HEK293 (cell line): ENCODE results near the gene PRKAG2.

Experiments
- CTCF ChIA-PET: fragments of 350-600 bp; formaldehyde crosslinking; extraction: SDS; loops from one replicate; lab custom pipeline; 2021; ENCODE audit warnings: antibody characterized with exemption; lab: Yijun Ruan, JAX
- POLR2A ChIA-PET: fragments of 300-600 bp; formaldehyde crosslinking; extraction: SDS; loops from one replicate; lab custom pipeline; 2020; ENCODE audit warnings: antibody characterized with exemption, inconsistent platforms; lab: Yijun Ruan, JAX
- H3K27ac ChIP-seq: fragments of 200-500 bp; sonication (Bioruptor generic); 2 replicates; pipeline ENCODE4 v1.5.1; 2014; ENCODE audit warnings: low read depth, low read length, control low read depth, inconsistent platforms; ENCODE audit errors: extremely low read depth
- H3K36me3 ChIP-seq, 2 experiments: fragments of 200-500 bp in 1 of 2; sonication (Bioruptor generic) in 1 of 2; 1 replicate in 1 of 2; 2 replicates in 1 of 2; pipeline ENCODE4 v1.5.1; 2014 to 2017; ENCODE audit warnings: inconsistent platforms in 2 of 2, low read length in 2 of 2; ENCODE audit not compliant: control insufficient read depth in 2 of 2, insufficient read depth in 1 of 2
- H3K4me1 ChIP-seq: fragments of 200-500 bp; sonication (Bioruptor generic); 2 replicates; pipeline ENCODE4 v1.5.1; 2014; ENCODE audit warnings: mild to moderate bottlenecking, low read length, inconsistent platforms; ENCODE audit not compliant: control insufficient read depth, insufficient read depth
- H3K4me3 ChIP-seq: 2 replicates; pipeline ENCODE4 v1.5.1; 2011; ENCODE audit warnings: low read depth, mild to moderate bottlenecking, control low read depth, low read length, moderate library complexity
- H3K9me3 ChIP-seq: fragments of 200-500 bp; sonication (Bioruptor generic); 2 replicates; pipeline ENCODE4 v1.5.1; 2014; ENCODE audit warnings: low read depth, low read length, inconsistent platforms; ENCODE audit not compliant: control insufficient read depth, insufficient read depth
- BCL6B ChIP-seq: fragments of 450-650 bp; formaldehyde crosslinking; IDR thresholded peaks from 2 replicates; pipeline ENCODE4 v1.5.1; 2017; ENCODE audit warnings: missing biosample characterization, missing genetic modification characterization
- CTCF ChIP-seq: fragments of 450-650 bp; formaldehyde crosslinking; IDR thresholded peaks from 2 replicates; pipeline ENCODE4 v1.5.1; 2016; ENCODE audit warnings: missing biosample characterization, missing genetic modification characterization
- HOXD13 ChIP-seq: sonication (generic); formaldehyde crosslinking; IDR thresholded peaks from 2 replicates; pipeline ENCODE4 v1.8.0; 2022; ENCODE audit warnings: missing genetic modification reagents, borderline replicate concordance
- MZF1 ChIP-seq: fragments of 450-650 bp; formaldehyde crosslinking; IDR thresholded peaks from 2 replicates; pipeline ENCODE4 v1.5.1; 2017; ENCODE audit warnings: missing biosample characterization, missing genetic modification characterization, borderline replicate concordance
- PRDM6 ChIP-seq: fragments of 450-650 bp; formaldehyde crosslinking; IDR thresholded peaks from 2 replicates; pipeline ENCODE4 v1.5.1; 2017; ENCODE audit warnings: missing biosample characterization, missing genetic modification characterization
- RBAK ChIP-seq: fragments of 450-650 bp; formaldehyde crosslinking; IDR thresholded peaks from 2 replicates; pipeline ENCODE4 v1.5.1; 2016; ENCODE audit warnings: missing biosample characterization, missing genetic modification characterization
- SCRT2 ChIP-seq: fragments of 450-650 bp; formaldehyde crosslinking; IDR thresholded peaks from 2 replicates; pipeline ENCODE4 v1.5.1; 2016; ENCODE audit warnings: missing biosample characterization, missing genetic modification characterization
- SP7 ChIP-seq: fragments of 450-650 bp; formaldehyde crosslinking; IDR thresholded peaks from 2 replicates; pipeline ENCODE4 v1.5.1; 2016; ENCODE audit warnings: missing biosample characterization, missing genetic modification characterization
- ZBTB44 ChIP-seq: fragments of 450-650 bp; IDR thresholded peaks from 2 replicates; pipeline ENCODE4 v1.5.1; 2018; ENCODE audit warnings: missing biosample characterization, mild to moderate bottlenecking, missing genetic modification characterization
- ZFP3 ChIP-seq: fragments of 450-650 bp; formaldehyde crosslinking; IDR thresholded peaks from 2 replicates; pipeline ENCODE4 v1.5.1; 2016; ENCODE audit warnings: low read depth, missing biosample characterization, missing genetic modification characterization
- ZFP69B ChIP-seq: fragments of 450-650 bp; formaldehyde crosslinking; IDR thresholded peaks from 2 replicates; pipeline ENCODE4 v1.5.1; 2016; ENCODE audit warnings: missing biosample characterization, missing genetic modification characterization
- ZNF10 ChIP-seq: fragments of 450-650 bp; formaldehyde crosslinking; IDR thresholded peaks from 2 replicates; pipeline ENCODE4 v1.5.1; 2017; ENCODE audit warnings: missing biosample characterization, missing genetic modification characterization
- ZNF274 ChIP-seq, 2 experiments: fragments of 200-500 bp in 1 of 2; fragments of 450-650 bp in 1 of 2; sonication (Bioruptor generic) in 1 of 2; formaldehyde crosslinking in 1 of 2; IDR thresholded peaks; 2 replicates each; pipeline versions ENCODE4 v1.5.1 to v1.6.1; 2014 to 2016; ENCODE audit warnings: borderline replicate concordance in 1 of 2, inconsistent platforms in 1 of 2, low read length in 1 of 2, missing biosample characterization in 1 of 2, missing genetic modification characterization in 1 of 2
- ZNF302 ChIP-seq: fragments of 450-650 bp; formaldehyde crosslinking; IDR thresholded peaks from 2 replicates; pipeline ENCODE4 v1.5.1; 2016; ENCODE audit warnings: missing biosample characterization, missing genetic modification characterization, low read depth
- ZNF394 ChIP-seq: fragments of 450-650 bp; formaldehyde crosslinking; IDR thresholded peaks from 2 replicates; pipeline ENCODE4 v1.5.1; 2016; ENCODE audit warnings: missing biosample characterization, missing genetic modification characterization, mild to moderate bottlenecking, moderate library complexity, borderline replicate concordance
- ZNF558 ChIP-seq: fragments of 450-650 bp; formaldehyde crosslinking; IDR thresholded peaks from 2 replicates; pipeline ENCODE4 v1.5.1; 2016; ENCODE audit warnings: missing biosample characterization, missing genetic modification characterization
- ZNF623 ChIP-seq: fragments of 450-650 bp; formaldehyde crosslinking; IDR thresholded peaks from 2 replicates; pipeline ENCODE4 v1.5.1; 2016; ENCODE audit warnings: missing biosample characterization, missing genetic modification characterization
- ZNF624 ChIP-seq: fragments of 450-650 bp; formaldehyde crosslinking; IDR thresholded peaks from 2 replicates; pipeline ENCODE4 v1.5.1; 2017; ENCODE audit warnings: missing biosample characterization, missing genetic modification characterization
- ZNF660 ChIP-seq: fragments of 450-650 bp; IDR thresholded peaks from 2 replicates; pipeline ENCODE4 v1.5.1; 2018; ENCODE audit warnings: missing biosample characterization, mild to moderate bottlenecking, missing genetic modification characterization
- ZNF837 ChIP-seq: fragments of 450-650 bp; formaldehyde crosslinking; IDR thresholded peaks from 2 replicates; pipeline ENCODE4 v1.5.1; 2016; ENCODE audit warnings: missing biosample characterization, missing genetic modification characterization
- ZSCAN4 ChIP-seq: fragments of 450-650 bp; formaldehyde crosslinking; IDR thresholded peaks from 2 replicates; pipeline ENCODE4 v1.5.1; 2017; ENCODE audit warnings: missing biosample characterization, missing genetic modification characterization

The PRKAG2 gene

GRCh38 chr7:151900986-151901621, 24.2 kb upstream of the PRKAG2 start (continued):
- TF ChIP-seq ZBTB44, result no peak
- no peak for TF ChIP-seq ZNF10
- TF ChIP-seq ZNF558 (tag by site-specific recombination), result no peak
- no peak for TF ChIP-seq ZNF624 (tag by site-specific recombination)
- no peak for TF ChIP-seq HOXD13 (CRISPR knock-in tag)

GRCh38 chr7:151900591-151900985, 23.7 kb upstream of the PRKAG2 start:
- ChIA-PET POLR2A (no interaction called here), CTCF (interaction anchor here (0.6 kb wide), 1 partner anchor 656 kb away, joined by 4 read pairs; no protein-coding TSS in a partner anchor)
- Histone ChIP-seq H3K4me3 (no peak overlapping the region), H3K4me1 (no peaks in the 10 kb centered on the region), H3K36me3 (no peaks in the 10 kb centered on the region), H3K9me3 (no peaks in the 10 kb centered on the region), H3K27ac (no peak overlapping the region)
- TF ChIP-seq ZNF837, result no peak
- TF ChIP-seq ZNF623 (tag by site-specific recombination), result no peak
- no peak for TF ChIP-seq ZNF274 (IDR thresholded peaks at IDR 0.05; ENCODE audit: low read length)
- no peak for TF ChIP-seq ZNF274 (tag by site-specific recombination; IDR thresholded peaks at IDR 0.05; ENCODE audit: borderline replicate concordance)
- TF ChIP-seq SP7, result no peak
- no peak for TF ChIP-seq RBAK (tag by site-specific recombination)
- no peak for TF ChIP-seq ZNF394 (tag by site-specific recombination)
- TF ChIP-seq ZFP3 (tag by site-specific recombination), result no peak
- no peak for TF ChIP-seq ZFP69B (tag by site-specific recombination)
- TF ChIP-seq SCRT2, result no peak
- no peak for TF ChIP-seq ZNF302 (tag by site-specific recombination)
- TF ChIP-seq ZNF660, result no peak
- TF ChIP-seq PRDM6 (tag by site-specific recombination), result no peak
- no peak for TF ChIP-seq ZSCAN4 (tag by site-specific recombination)
- TF ChIP-seq BCL6B (tag by site-specific recombination), result no peak
- no peak for TF ChIP-seq CTCF (tag by site-specific recombination)
- TF ChIP-seq MZF1 (tag by site-specific recombination), result no peak
